AG04450 (cell line): ENCODE measurements around the gene TECRL. TPM values are rescaled to one million over a fixed set of nuclear protein-coding genes. Genes with fewer than 3 reads are reported as not detected.

Source experiments
- CTCF ChIA-PET: fragments of 300-600, 350-600 bp; formaldehyde crosslinking; extraction: SDS; loops from one replicate; lab custom pipeline; 2022; ENCODE audit warnings: antibody characterized with exemption, inconsistent platforms; lab: Charles Lee
- POLR2A ChIA-PET: fragments of 350-600 bp; formaldehyde crosslinking; extraction: SDS; loops from one replicate; lab custom pipeline; 2021; ENCODE audit warnings: antibody characterized with exemption, inconsistent platforms; lab: Yijun Ruan, JAX
- DNase-seq: peaks from one replicate; pipeline ENCODE4 v3.0.0-alpha.2; 2011; ENCODE audit warnings: low read depth, low spot score
- H3K27ac ChIP-seq: one replicate; pipeline ENCODE4 v1.5.1; 2012; ENCODE audit warnings: low read depth, low read length, control low read depth
- H3K27me3 ChIP-seq: one replicate; pipeline ENCODE4 v1.6.0; 2012; ENCODE audit warnings: low read length; ENCODE audit not compliant: control insufficient read depth, insufficient read depth
- H3K4me3 ChIP-seq: 2 replicates; pipeline ENCODE4 v1.5.1; 2011; ENCODE audit warnings: mild to moderate bottlenecking, low read depth, low read length, control low read depth
- H3K9me3 ChIP-seq: 2 replicates; pipeline ENCODE4 v1.5.1; 2012; ENCODE audit warnings: low read length; ENCODE audit not compliant: control insufficient read depth, insufficient read depth
- CTCF ChIP-seq: IDR thresholded peaks from 2 replicates; pipeline ENCODE4 v1.5.1; 2011; ENCODE audit warnings: low read depth, low read length, control low read depth, inconsistent platforms
- polyA plus RNA-seq: library from polyadenylated mRNA; depleted of rRNA; stranded (reverse); fragments of >200 nt; gene quantifications from 2 replicates; pipeline ENCODE4 v1.2.3, GENCODE V29; 2011

Gene TECRL
- polyA plus RNA-seq, 1 experiment: not detected

- ChIA-PET CTCF (no interaction called here), POLR2A (no interaction called here)
- Histone ChIP-seq H3K27me3 (no peaks in the 10 kb centered on the region), H3K4me3 (no peak overlapping the region), H3K9me3 (peaks cover 5% of the 10 kb centered on the region), H3K27ac (no peak overlapping the region)
- DNase-seq: no peak
- no peak for TF ChIP-seq CTCF
Measured at GRCh38 chr4:64334964-64335363, 74.3 kb downstream of the TECRL start.

GRCh38 chr4:64330143-64330542 lies 79.1 kb downstream of the TECRL start:
- Histone ChIP-seq H3K4me3 (no peak overlapping the region), H3K27me3 (no peaks in the 10 kb centered on the region), H3K9me3 (peaks cover 3% of the 10 kb centered on the region), H3K27ac (no peak overlapping the region)
- no peak for TF ChIP-seq CTCF
- ChIA-PET CTCF (no interaction called here), POLR2A (no interaction called here)
- no peak for DNase-seq

GRCh38 chr4:64327237-64327636 lies 82.0 kb downstream of the TECRL start:
- Histone ChIP-seq H3K4me3 (no peak overlapping the region), H3K27me3 (no peaks in the 10 kb centered on the region), H3K27ac (no peak overlapping the region), H3K9me3 (peaks cover 2% of the 10 kb centered on the region; the same call in 1 of the 2 replicates)
- CTCF ChIA-PET: no interaction called here
- DNase-seq: no peak
- POLR2A ChIA-PET: no interaction called here
- TF ChIP-seq CTCF: no peak

- CTCF ChIA-PET: no interaction called here
- Histone ChIP-seq H3K27me3 (no peaks in the 10 kb centered on the region), H3K27ac (no peak overlapping the region), H3K9me3 (peaks cover 5% of the 10 kb centered on the region; the same call in 1 of the 2 replicates), H3K4me3 (no peak overlapping the region)
- no peak for DNase-seq
- TF ChIP-seq CTCF: no peak
- POLR2A ChIA-PET: no interaction called here
Measured at GRCh38 chr4:64326507-64326906, 82.7 kb downstream of the TECRL start.

GRCh38 chr4:64306255-64306565 lies 103.0 kb downstream of the TECRL start:
- POLR2A ChIA-PET: no interaction called here
- H3K27me3 ChIP-seq: no peaks in the 10 kb centered on the region
- CTCF ChIA-PET: no interaction called here
- no peak overlapping the region for H3K27ac ChIP-seq
- H3K9me3 ChIP-seq: peaks cover 3% of the 10 kb centered on the region; the same call in 1 of the 2 replicates
- no peak overlapping the region for H3K4me3 ChIP-seq
- TF ChIP-seq CTCF: no peak
- DNase-seq: no peak
